Neural progenitor cell (in vitro differentiated cells): ENCODE measurements around the gene CCDC124.

ENCODE experiments used
- CTCF ChIP-seq: fragments of 200-600 bp; sonication (generic); IDR thresholded peaks from 2 replicates; pipeline ENCODE4 v1.5.1; 2017; ENCODE audit warnings: antibody characterized with exemption, mild to moderate bottlenecking
- EZH2 ChIP-seq: fragments of 200-600 bp; sonication (generic); IDR thresholded peaks from 2 replicates; pipeline ENCODE4 v1.6.1; 2017; ENCODE audit warnings: antibody characterized with exemption, mild to moderate bottlenecking, moderate library complexity
- EZH2phosphoT487 ChIP-seq: fragments of 200-600 bp; sonication (generic); IDR thresholded peaks from 2 replicates; pipeline ENCODE4 v1.6.1; 2017; ENCODE audit warnings: antibody characterized with exemption

GRCh38 chr19:17920527-17920926, 12.3 kb upstream of the CCDC124 start:
- TF ChIP-seq CTCF (no peak), EZH2 (no peak), EZH2phosphoT487 (no peak)
